ENCODE results near the gene PDZD4. TPM values are rescaled to one million over a fixed set of nuclear protein-coding genes. Genes with fewer than 3 reads are reported as not detected.

The PDZD4 gene
- total RNA-seq, 6 donors from 2014 or later: 1.6 to 8.9 (median 6.3) TPM

- H3K4me3 ChIP-seq: no peak overlapping the region
- TF ChIP-seq POLR2AphosphoS5 (IDR thresholded peaks at IDR 0.05): no peak
- H3K36me3 ChIP-seq: peaks cover 0 to 8% (median 0%) of the 10 kb centered on the region in 4 donors
- H3K4me1 ChIP-seq: peaks cover 0 to 13% (median 1%) of the 10 kb centered on the region in 4 donors
- H3K27me3 ChIP-seq: peaks cover 0 to 12% (median 0%) of the 10 kb centered on the region in 4 donors
- 70 to 79% methylated on average over 3 to 18 of the region's 18 CpGs for WGBS, 2 donors
- no peak overlapping the region for H3K27ac ChIP-seq
- DNase-seq (no peak), ATAC-seq (ENCODE audit: low FRiP score in 2 of 2) (no peak)
- no peaks in the 10 kb centered on the region for H3K9me3 ChIP-seq
Observed at GRCh38 chrX:153779891-153780677, 50.3 kb downstream of the PDZD4 start.

- Histone ChIP-seq H3K27me3 (peaks cover 0 to 12% (median 0%) of the 10 kb centered on the region in 4 donors), H3K27ac (no peak overlapping the region), H3K36me3 (no peaks in the 10 kb centered on the region), H3K9me3 (no peaks in the 10 kb centered on the region), H3K4me1 (peaks cover 0 to 13% (median 1%) of the 10 kb centered on the region in 4 donors), H3K4me3 (no peak overlapping the region)
- WGBS, 2 donors: 89% methylated on average over 7 of the region's 16 CpGs; no CpG with 5 or more reads in 1 of the 2 donors
- no peak for TF ChIP-seq EP300 (IDR thresholded peaks at IDR 0.05)
- no peak for DNase-seq
- ATAC-seq (ENCODE audit: low FRiP score in 2 of 2): no peak
Observed at GRCh38 chrX:153778684-153779101, 51.7 kb downstream of the PDZD4 start.

- Histone ChIP-seq H3K4me3 (no peak overlapping the region), H3K9me3 (no peaks in the 10 kb centered on the region), H3K36me3 (no peaks in the 10 kb centered on the region), H3K27ac (no peak overlapping the region), H3K4me1 (peaks cover 0 to 13% (median 1%) of the 10 kb centered on the region in 4 donors), H3K27me3 (peaks cover 0 to 12% (median 0%) of the 10 kb centered on the region in 4 donors)
- TF ChIP-seq POLR2AphosphoS5 (IDR thresholded peaks at IDR 0.05) (no peak), CTCF (IDR thresholded peaks at IDR 0.05) (no peak), POLR2A (IDR thresholded peaks at IDR 0.05) (no peak), EP300 (IDR thresholded peaks at IDR 0.05) (no peak)
- DNase-seq (no peak), ATAC-seq (ENCODE audit: low FRiP score in 2 of 2) (no peak)
- 81% methylated on average over 17 of the region's 17 CpGs; no CpG with 5 or more reads in 1 of the 2 donors for WGBS, 2 donors
Observed at GRCh38 chrX:153778181-153778580, 52.2 kb downstream of the PDZD4 start.

GRCh38 chrX:153777261-153778090 lies 52.9 kb downstream of the PDZD4 start:
- Histone ChIP-seq H3K4me3 (no peak overlapping the region), H3K36me3 (no peaks in the 10 kb centered on the region), H3K27me3 (peaks cover 0 to 12% (median 0%) of the 10 kb centered on the region in 4 donors), H3K27ac (no peak overlapping the region), H3K9me3 (no peaks in the 10 kb centered on the region), H3K4me1 (peaks cover 0 to 13% (median 1%) of the 10 kb centered on the region in 4 donors)
- ATAC-seq (ENCODE audit: low FRiP score in 2 of 2) (no peak), DNase-seq (no peak)
- WGBS, 2 donors: 92% methylated on average over 31 of the region's 34 CpGs; no CpG with 5 or more reads in 1 of the 2 donors
- TF ChIP-seq CTCF (IDR thresholded peaks at IDR 0.05): no peak
- TF ChIP-seq POLR2AphosphoS5 (IDR thresholded peaks at IDR 0.05): no peak
- TF ChIP-seq EP300 (IDR thresholded peaks at IDR 0.05): no peak
- no peak for TF ChIP-seq POLR2A (IDR thresholded peaks at IDR 0.05)

- TF ChIP-seq POLR2A (IDR thresholded peaks at IDR 0.05) (no peak), CTCF (IDR thresholded peaks at IDR 0.05) (no peak), EP300 (IDR thresholded peaks at IDR 0.05) (no peak), POLR2AphosphoS5 (IDR thresholded peaks at IDR 0.05) (no peak)
- no peak overlapping the region for H3K4me3 ChIP-seq
- 86% methylated on average over 7 of the region's 22 CpGs; no CpG with 5 or more reads in 1 of the 2 donors for WGBS, 2 donors
- peaks cover 0 to 12% (median 1%) of the 10 kb centered on the region in 4 donors for H3K4me1 ChIP-seq
- no peaks in the 10 kb centered on the region for H3K36me3 ChIP-seq
- DNase-seq: no peak
- no peak for ATAC-seq (ENCODE audit: low FRiP score in 2 of 2)
- H3K27me3 ChIP-seq: peaks cover 0 to 12% (median 0%) of the 10 kb centered on the region in 4 donors
- H3K9me3 ChIP-seq: no peaks in the 10 kb centered on the region
- H3K27ac ChIP-seq: no peak overlapping the region
Observed at GRCh38 chrX:153776611-153777045, 53.7 kb downstream of the PDZD4 start.
